Immature natural killer cell (primary cell): Measurements from ENCODE around the gene EFCAB9. TPM values are rescaled to one million over a fixed set of nuclear protein-coding genes. Genes with fewer than 3 reads are reported as not detected.
"Not testable (repeated sequence)": the region's sequence is repeated elsewhere in the genome, so short reads cannot be mapped to it uniquely, and the experiment has no call there.

ENCODE experiments used
- DNase-seq, 3 donors: peaks; one replicate each; pipeline ENCODE4 v3.0.0; 2022; ENCODE audit warnings: mixed read lengths in 1 of 3
- H3K27ac Mint-ChIP-seq, 6 donors: one replicate each; pipeline ENCODE4 v1.8.0; 2020; ENCODE audit warnings: mixed read lengths in 6 of 6, mild to moderate bottlenecking in 5 of 6, inconsistent platforms in 4 of 6, moderate library complexity in 3 of 6
- H3K27me3 Mint-ChIP-seq, 3 donors: one replicate each; pipeline ENCODE4 v1.8.0; 2020 to 2021; ENCODE audit warnings: low read depth in 3 of 3, mild to moderate bottlenecking in 3 of 3, mixed read lengths in 3 of 3, moderate library complexity in 3 of 3, inconsistent platforms in 1 of 3
- H3K36me3 Mint-ChIP-seq, 3 donors: one replicate each; pipeline ENCODE4 v1.8.0; 2020; ENCODE audit warnings: mixed read lengths in 3 of 3, inconsistent platforms in 2 of 3, mild to moderate bottlenecking in 2 of 3
- H3K4me1 Mint-ChIP-seq, 2 donors: one replicate each; pipeline ENCODE4 v1.8.0; 2020; ENCODE audit warnings: inconsistent platforms in 2 of 2, mild to moderate bottlenecking in 2 of 2, mixed read lengths in 2 of 2, moderate library complexity in 1 of 2
- H3K4me3 Mint-ChIP-seq, 5 donors: one replicate each; pipeline ENCODE4 v1.8.0; 2020; ENCODE audit warnings: mild to moderate bottlenecking in 5 of 5, mixed read lengths in 5 of 5, inconsistent platforms in 3 of 5, moderate library complexity in 3 of 5
- H3K9me3 Mint-ChIP-seq, 6 donors: one replicate each; pipeline ENCODE4 v1.8.0; 2020; ENCODE audit warnings: mild to moderate bottlenecking in 6 of 6, mixed read lengths in 6 of 6, inconsistent platforms in 4 of 6, moderate library complexity in 3 of 6
- polyA plus RNA-seq, 3 donors: library from polyadenylated mRNA; unstranded; fragments of 300-500 nt; fragmentation: Illumina TruSeq; gene quantifications; one replicate each; pipeline ENCODE4 v1.2.3, GENCODE V29; 2021

Gene EFCAB9
- polyA plus RNA-seq, 3 donors from 2014 or later, result not detected

DNA sequence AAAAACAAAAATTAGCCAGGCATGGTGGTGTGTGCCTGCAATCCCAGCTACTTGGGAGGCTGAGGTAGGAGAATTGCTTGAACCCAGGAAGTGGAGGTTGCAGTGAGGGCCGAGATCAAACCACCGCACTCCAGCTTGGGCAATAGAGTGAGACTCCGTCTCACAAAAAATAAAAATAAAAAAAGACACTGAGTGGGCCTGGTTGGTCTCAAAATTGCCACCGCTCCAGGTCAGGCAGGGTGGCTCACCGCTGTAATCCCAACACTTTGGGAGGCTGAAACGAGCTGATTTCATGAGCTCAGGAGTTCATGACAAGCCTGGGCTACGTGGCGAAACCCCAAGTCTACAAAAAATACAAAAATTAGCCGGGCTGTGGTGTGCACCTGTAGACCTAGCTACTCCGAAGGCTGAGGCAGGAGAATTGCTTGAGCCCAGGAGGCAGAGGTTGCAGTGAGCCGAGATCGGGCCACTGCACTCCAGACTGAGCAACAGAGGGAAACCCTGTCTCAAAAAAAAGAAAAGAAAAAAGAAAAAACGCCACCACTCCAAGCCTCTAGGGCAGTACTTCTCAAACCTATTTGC, 7.8 kb upstream of the EFCAB9 start:
- Mint-ChIP-seq H3K4me3 (peak overlapping the region; percentile 95 to 99 (median 97)), H3K4me1 (peaks cover 39 to 49% of the 10 kb centered on the region in 2 donors), H3K36me3 (peaks cover 14 to 21% (median 17%) of the 10 kb centered on the region in 3 donors), H3K27ac (peak overlapping the region; percentile 95 to 100 (median 100)), H3K27me3 (peaks cover 10 to 41% (median 23%) of the 10 kb centered on the region in 3 donors), H3K9me3 (peaks cover 0 to 2% (median 0%) of the 10 kb centered on the region in 6 donors)
- DNase-seq, result no peak

DNA sequence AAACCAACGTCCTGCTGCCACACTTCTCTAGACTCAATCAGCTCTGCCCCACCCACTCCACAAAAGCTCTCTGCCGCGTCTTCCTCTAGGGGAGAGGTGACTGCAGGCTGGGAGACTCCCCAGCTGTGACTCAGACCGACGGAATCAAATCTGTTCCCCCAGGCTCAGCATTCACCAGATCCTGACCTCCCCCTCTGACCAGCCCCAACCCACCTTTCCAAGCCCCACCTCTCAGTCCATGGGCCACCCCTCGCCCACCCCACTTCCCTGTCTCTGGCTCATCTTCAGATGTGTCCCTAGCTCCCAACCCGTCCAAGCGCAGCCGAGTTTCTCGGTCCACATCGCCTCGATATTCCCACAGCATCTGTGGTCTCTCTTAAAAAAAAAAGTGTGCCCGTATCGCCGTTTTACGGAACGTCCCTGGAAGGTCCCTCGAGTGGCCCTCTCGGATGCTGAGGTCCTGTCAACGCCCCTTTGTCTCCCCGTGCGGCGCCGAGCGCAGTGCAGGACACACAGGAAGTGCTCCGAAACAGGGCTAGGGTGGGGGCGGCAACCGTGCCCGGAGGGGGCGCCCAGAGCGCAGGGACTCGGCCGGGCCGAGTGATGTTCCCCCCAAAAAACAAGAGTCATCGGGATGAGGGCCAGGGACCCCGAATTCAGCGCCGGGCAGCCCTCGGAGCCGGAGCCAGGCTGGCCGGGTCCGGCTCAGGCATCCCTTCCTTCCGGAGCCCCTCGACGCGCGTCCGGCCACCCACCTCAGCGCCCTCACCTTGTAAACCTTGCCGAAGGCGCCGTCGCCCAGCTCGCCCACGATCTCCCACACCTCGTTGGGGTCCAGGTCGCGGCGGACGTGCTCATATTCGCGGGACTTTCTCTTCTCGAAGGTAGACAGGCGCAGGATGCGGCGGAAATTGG, 6.6 kb upstream of the EFCAB9 start:
- peak overlapping the region; percentile 95 to 100 (median 100) for H3K27ac Mint-ChIP-seq
- peak overlapping the region; percentile 95 to 99 (median 97) for H3K4me3 Mint-ChIP-seq
- peaks cover 0 to 2% (median 0%) of the 10 kb centered on the region in 6 donors for H3K9me3 Mint-ChIP-seq
- H3K4me1 Mint-ChIP-seq, result peaks cover 36 to 42% of the 10 kb centered on the region in 2 donors
- peaks cover 14 to 21% (median 17%) of the 10 kb centered on the region in 3 donors for H3K36me3 Mint-ChIP-seq
- peaks cover 12 to 39% (median 25%) of the 10 kb centered on the region in 3 donors for H3K27me3 Mint-ChIP-seq
- DNase-seq, result peak; percentile 65 to 72 (median 67)

DNA sequence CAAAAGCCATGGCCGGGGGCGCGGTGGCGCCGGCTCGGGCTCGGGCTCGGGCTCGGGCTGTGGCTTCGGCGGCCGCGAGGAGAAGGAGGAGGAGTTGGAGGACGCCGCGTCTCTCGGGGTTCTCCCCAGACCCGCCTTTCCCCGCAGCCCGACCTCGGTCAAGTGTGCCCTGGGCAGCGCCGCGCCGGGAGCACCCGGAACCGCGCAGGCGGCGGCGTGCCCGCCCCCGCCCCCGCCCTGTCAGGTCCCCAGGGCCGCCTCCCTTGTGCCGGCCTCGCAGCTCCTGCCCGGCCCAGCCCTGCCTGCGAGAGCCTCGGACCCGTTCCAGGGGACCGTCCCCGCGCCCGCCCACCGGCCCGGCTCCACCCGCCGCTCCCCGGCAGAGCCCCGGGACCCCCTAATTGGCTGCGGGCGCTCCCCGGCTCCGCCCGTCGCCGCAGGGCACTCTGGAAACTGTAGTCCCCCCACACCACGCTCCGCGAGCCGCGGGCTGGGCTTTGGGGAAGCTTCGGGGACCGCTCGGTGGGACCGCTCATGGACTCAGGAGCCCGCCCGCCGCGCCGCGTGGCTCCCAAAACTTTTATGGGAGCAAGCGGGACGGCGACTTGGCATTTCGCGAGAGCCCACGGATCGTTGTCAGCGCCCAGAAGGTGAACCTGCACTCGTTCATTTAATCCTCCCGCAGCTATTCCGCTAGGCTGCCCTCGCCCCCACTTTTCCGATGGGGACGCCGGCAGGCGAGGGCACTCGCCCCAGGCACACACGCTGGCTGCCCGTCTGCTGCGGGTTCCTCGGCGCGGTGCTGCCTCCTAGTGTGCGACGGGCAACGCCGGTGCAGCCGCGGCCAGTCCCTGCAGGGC, 5.7 kb upstream of the EFCAB9 start, which contains the start of gene STK10:
STK10 (minus strand) TSS at position 192 of the 860 bp plus-strand sequence; CDS start at position 10, 182 bp downstream.
- peak; percentile 87 to 91 (median 91) for DNase-seq
- peaks cover 12 to 33% (median 22%) of the 10 kb centered on the region in 3 donors for H3K27me3 Mint-ChIP-seq
- H3K27ac Mint-ChIP-seq, result peak within 1 kb of the TSS; percentile 95 to 100 (median 100)
- peaks cover 10 to 17% (median 13%) of the 10 kb centered on the region in 3 donors for H3K36me3 Mint-ChIP-seq
- H3K9me3 Mint-ChIP-seq, result peaks cover 0 to 2% (median 0%) of the 10 kb centered on the region in 6 donors
- peaks cover 28 to 33% of the 10 kb centered on the region in 2 donors for H3K4me1 Mint-ChIP-seq
- H3K4me3 Mint-ChIP-seq, result peak within 1 kb of the TSS; percentile 95 to 99 (median 97)

DNA sequence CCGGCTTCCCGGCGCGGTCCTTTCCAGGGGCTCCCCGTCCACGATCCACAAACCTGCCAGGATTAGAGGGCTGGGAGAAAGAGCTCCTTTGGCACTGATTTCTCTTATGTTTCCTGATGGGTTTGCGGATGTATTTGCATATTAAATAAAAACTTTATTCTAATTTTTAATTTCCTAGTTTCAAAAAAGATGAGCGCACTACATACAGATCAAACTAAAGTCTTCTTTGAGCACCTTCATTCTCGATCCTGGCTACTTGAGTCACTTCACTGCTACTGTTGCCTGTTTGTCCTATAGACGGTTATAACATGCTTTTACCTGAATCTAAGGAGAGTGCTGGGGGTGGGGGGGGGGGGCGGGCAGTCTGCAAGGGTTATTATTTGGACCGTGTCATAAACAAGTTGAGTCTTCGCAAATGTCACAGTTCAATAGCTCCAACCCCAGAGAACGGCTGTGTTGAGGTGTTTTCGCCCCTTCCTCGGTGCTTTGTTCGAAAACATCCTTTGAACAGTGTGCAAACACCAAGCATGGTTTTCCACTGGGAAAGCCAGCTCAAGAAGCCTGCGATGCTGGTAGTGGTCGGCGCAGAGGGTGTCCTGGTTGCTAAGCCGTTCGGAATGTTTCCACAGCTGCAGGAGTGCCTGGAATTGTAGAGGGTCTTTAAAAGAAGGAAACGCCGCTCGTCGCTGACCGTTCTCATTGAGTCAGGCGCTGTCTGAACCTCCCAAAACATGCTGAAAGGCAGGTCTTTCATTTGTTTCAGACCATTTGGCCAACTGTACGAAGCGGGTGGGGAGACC, 4.9 kb upstream of the EFCAB9 start:
- Mint-ChIP-seq H3K27ac (peak overlapping the region in 2 of 6 donors; percentile 51 to 100), H3K4me1 (peaks cover 19 to 24% of the 10 kb centered on the region in 2 donors), H3K27me3 (peaks cover 12 to 29% (median 19%) of the 10 kb centered on the region in 3 donors), H3K4me3 (peak overlapping the region in 4 of 5 donors; percentile 80 to 99 (median 97)), H3K36me3 (peaks cover 10 to 15% (median 13%) of the 10 kb centered on the region in 3 donors), H3K9me3 (no peaks in the 10 kb centered on the region)
- no peak for DNase-seq

DNA sequence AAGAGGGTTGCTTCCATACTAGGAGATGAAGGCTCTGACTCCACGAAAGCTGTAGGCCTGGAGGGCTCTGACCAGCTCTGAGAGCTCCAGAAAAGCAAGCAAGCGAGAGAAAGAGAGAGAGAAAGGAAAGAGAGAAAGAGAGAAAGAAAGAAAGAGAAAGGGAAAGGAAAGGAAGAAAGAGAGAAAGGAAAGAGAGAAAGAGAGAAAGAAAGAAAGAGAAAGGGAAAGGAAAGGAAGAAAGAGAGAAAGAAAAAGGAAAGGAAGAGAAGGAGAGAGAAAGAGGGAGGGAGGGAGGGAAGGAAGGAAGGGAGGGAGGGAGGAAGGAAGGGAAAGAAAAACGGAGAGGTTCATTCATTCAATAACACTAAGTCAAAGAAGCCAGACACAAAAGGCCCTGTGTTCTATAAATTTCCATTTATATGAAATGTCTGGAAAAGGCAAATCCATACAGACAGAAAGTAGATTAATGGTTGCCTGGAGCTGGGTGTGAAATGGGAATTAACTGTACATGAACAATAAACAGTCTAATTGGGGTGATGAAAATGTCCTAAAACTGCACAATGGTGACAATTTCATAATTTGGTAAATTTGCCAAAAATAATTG, 4.2 kb upstream of the EFCAB9 start:
- no peak for DNase-seq
- Mint-ChIP-seq H3K27ac (no peak overlapping the region), H3K4me3 (peak overlapping the region in 1 of 5 donors; percentile 63), H3K36me3 (peaks cover 8 to 10% (median 8%) of the 10 kb centered on the region in 3 donors), H3K27me3 (peaks cover 12 to 29% (median 15%) of the 10 kb centered on the region in 3 donors), H3K4me1 (peaks cover 12 to 17% of the 10 kb centered on the region in 2 donors), H3K9me3 (no peaks in the 10 kb centered on the region)

- H3K27ac Mint-ChIP-seq, result no peak overlapping the region
- H3K9me3 Mint-ChIP-seq, result no peaks in the 10 kb centered on the region
- peaks cover 2 to 6% (median 4%) of the 10 kb centered on the region in 3 donors for H3K27me3 Mint-ChIP-seq
- peaks cover 0 to 2% of the 10 kb centered on the region in 2 donors for H3K4me1 Mint-ChIP-seq
- DNase-seq, result no peak
- no peak overlapping the region for H3K4me3 Mint-ChIP-seq
- H3K36me3 Mint-ChIP-seq, result no peaks in the 10 kb centered on the region
Observed at GRCh38 chr5:172194985-172195774, 1.2 kb downstream of the EFCAB9 start.

GRCh38 chr5:172197775-172198174, 3.8 kb downstream of the EFCAB9 start:
- not testable (repeated sequence) for H3K4me1 Mint-ChIP-seq, H3K36me3 Mint-ChIP-seq, H3K4me3 Mint-ChIP-seq, H3K9me3 Mint-ChIP-seq, H3K27ac Mint-ChIP-seq, DNase-seq, H3K27me3 Mint-ChIP-seq

DNA sequence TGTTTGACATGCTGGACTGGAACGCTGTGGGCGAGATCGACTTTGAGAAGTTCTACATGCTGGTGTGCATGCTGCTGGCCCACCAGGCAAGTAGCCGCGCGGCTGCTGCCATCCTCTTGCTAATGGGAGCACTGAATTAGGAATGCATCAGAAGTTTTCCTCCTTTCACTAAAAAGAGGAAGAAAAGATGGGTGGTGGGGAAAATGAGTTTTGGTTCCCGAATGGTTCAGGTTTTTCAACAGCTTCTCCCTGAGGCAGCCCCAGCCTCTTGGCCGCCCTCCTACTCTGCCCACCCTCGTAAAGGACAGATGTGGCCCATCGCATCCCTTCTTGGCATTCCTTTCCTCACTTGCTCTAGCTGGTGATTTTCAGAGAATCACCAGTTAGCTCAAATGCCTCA, 5.5 kb downstream of the EFCAB9 start:
- Mint-ChIP-seq H3K36me3 (no peaks in the 10 kb centered on the region), H3K27ac (no peak overlapping the region), H3K4me1 (peaks cover 0 to 2% of the 10 kb centered on the region in 2 donors), H3K4me3 (no peak overlapping the region), H3K9me3 (no peaks in the 10 kb centered on the region), H3K27me3 (peaks cover 0 to 4% (median 2%) of the 10 kb centered on the region in 3 donors)
- DNase-seq, result no peak

DNA sequence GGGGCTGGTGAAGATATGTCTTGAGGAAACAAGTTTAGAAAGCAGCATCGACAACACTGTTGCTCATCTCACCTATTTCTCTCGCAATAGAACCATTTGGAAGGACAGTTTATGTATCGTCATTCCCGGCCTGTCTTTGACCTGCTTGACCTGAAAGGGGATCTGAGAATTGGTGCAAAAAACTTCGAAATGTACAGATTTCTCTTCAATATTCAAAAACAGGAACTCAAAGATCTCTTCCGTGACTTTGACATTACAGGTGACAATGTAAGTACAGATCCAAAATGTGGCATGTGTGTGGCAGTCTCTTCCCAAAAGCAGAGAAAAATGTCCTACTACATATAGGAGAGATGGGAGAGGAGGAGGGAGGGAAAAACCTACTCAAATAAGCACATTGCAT, 6.5 kb downstream of the EFCAB9 start:
- H3K36me3 Mint-ChIP-seq, result no peaks in the 10 kb centered on the region
- no peak overlapping the region for H3K27ac Mint-ChIP-seq
- H3K4me1 Mint-ChIP-seq, result peaks cover 0 to 2% of the 10 kb centered on the region in 2 donors
- H3K9me3 Mint-ChIP-seq, result no peaks in the 10 kb centered on the region
- DNase-seq, result no peak
- no peak overlapping the region for H3K4me3 Mint-ChIP-seq
- peaks cover 0 to 4% (median 2%) of the 10 kb centered on the region in 3 donors for H3K27me3 Mint-ChIP-seq

- H3K4me1 Mint-ChIP-seq, result peaks cover 0 to 17% of the 10 kb centered on the region in 2 donors
- not testable (repeated sequence) for H3K36me3 Mint-ChIP-seq, H3K4me3 Mint-ChIP-seq, H3K27ac Mint-ChIP-seq, H3K9me3 Mint-ChIP-seq, H3K27me3 Mint-ChIP-seq, DNase-seq
Observed at GRCh38 chr5:172205984-172206383, 12.0 kb downstream of the EFCAB9 start.

- Mint-ChIP-seq H3K27ac (no peak overlapping the region), H3K4me3 (no peak overlapping the region), H3K4me1 (peaks cover 0 to 17% of the 10 kb centered on the region in 2 donors), H3K36me3 (peaks cover 0 to 21% (median 16%) of the 10 kb centered on the region in 3 donors), H3K9me3 (no peaks in the 10 kb centered on the region), H3K27me3 (no peaks in the 10 kb centered on the region)
- no peak for DNase-seq
Observed at GRCh38 chr5:172207511-172207910, 13.5 kb downstream of the EFCAB9 start.

DNA sequence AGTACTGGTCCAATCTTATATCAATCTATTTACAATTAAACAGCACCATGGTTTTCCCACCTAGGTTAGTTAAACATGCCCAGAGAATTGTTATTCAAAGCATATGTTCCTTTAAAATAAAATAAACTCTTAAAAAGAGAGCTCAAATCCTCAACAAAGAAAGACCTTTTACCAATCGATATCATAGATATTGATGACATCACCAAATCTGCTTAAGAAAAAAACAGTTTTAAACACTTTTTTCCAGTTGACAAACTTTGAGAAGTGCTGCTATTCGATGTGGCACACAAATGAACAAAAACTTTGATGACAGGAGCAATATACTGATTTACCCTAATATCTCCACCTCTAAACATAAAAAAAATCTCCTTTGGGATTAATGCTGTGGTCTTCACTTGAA, 15.7 kb downstream of the EFCAB9 start:
- Mint-ChIP-seq H3K36me3 (peaks cover 0 to 24% (median 16%) of the 10 kb centered on the region in 3 donors), H3K27me3 (no peaks in the 10 kb centered on the region), H3K27ac (no peak overlapping the region), H3K4me1 (peaks cover 0 to 17% of the 10 kb centered on the region in 2 donors), H3K4me3 (no peak overlapping the region), H3K9me3 (no peaks in the 10 kb centered on the region)
- DNase-seq, result no peak
